Peyer's patch (tissue), 4 donors: Measurements from ENCODE around the gene SUDS3.

ENCODE experiments used
- POLR2A ChIP-seq, 2 donors: fragments of 450-650 bp; IDR thresholded peaks; one replicate each; pipeline ENCODE4 v1.5.1; 2017; ENCODE audit warnings: antibody characterized with exemption in 2 of 2, mild to moderate bottlenecking in 2 of 2, moderate library complexity in 2 of 2
- TF ChIP-seq, protein P1 (sequence below), 6 experiments: fragments of 450-650 bp in 4 of 6; fragments of 200-600 bp in 2 of 6; sonication (generic) in 1 of 6; IDR thresholded peaks; one replicate each; pipeline ENCODE4 v1.5.1; 2017 to 2019; ENCODE audit warnings: antibody characterized with exemption in 6 of 6, mild to moderate bottlenecking in 3 of 6, moderate library complexity in 1 of 6

DNA sequence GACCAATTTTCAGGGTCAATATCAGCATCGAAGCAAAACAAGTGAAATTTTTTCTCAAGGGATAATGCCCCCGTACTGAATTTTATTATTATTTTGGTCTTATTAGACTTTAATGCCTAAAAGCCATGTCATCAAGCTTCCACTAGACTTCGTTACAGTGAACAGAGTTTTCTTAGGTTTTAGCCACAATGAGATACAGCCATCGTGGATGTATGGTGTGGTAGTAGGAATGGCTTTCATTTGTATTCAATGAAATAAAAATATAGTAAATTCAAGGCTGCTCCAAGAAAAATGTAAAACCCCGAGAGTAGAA lies 15.3 kb upstream of the SUDS3 start:
- TF ChIP-seq, protein P1, sequence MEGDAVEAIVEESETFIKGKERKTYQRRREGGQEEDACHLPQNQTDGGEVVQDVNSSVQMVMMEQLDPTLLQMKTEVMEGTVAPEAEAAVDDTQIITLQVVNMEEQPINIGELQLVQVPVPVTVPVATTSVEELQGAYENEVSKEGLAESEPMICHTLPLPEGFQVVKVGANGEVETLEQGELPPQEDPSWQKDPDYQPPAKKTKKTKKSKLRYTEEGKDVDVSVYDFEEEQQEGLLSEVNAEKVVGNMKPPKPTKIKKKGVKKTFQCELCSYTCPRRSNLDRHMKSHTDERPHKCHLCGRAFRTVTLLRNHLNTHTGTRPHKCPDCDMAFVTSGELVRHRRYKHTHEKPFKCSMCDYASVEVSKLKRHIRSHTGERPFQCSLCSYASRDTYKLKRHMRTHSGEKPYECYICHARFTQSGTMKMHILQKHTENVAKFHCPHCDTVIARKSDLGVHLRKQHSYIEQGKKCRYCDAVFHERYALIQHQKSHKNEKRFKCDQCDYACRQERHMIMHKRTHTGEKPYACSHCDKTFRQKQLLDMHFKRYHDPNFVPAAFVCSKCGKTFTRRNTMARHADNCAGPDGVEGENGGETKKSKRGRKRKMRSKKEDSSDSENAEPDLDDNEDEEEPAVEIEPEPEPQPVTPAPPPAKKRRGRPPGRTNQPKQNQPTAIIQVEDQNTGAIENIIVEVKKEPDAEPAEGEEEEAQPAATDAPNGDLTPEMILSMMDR (IDR thresholded peaks at IDR 0.05) = no peak
- no peak for TF ChIP-seq POLR2A (IDR thresholded peaks at IDR 0.05)
